Gastroesophageal sphincter (tissue), 3 donors: ENCODE data around the gene CLN6.

Experiments
- CTCF ChIP-seq, 4 experiments: fragments of 200-600 bp in 2 of 4; fragments of 450-650 bp in 2 of 4; sonication (generic) in 1 of 4; IDR thresholded peaks; one replicate each; pipeline ENCODE4 v1.5.1; 2017 to 2019; ENCODE audit warnings: antibody characterized with exemption in 4 of 4, mild to moderate bottlenecking in 2 of 4, moderate library complexity in 2 of 4
- POLR2A ChIP-seq, 2 donors: fragments of 450-650 bp; IDR thresholded peaks; one replicate each; pipeline ENCODE4 v1.6.1; 2017; ENCODE audit warnings: antibody characterized with exemption in 2 of 2, mild to moderate bottlenecking in 2 of 2, moderate library complexity in 1 of 2

DNA sequence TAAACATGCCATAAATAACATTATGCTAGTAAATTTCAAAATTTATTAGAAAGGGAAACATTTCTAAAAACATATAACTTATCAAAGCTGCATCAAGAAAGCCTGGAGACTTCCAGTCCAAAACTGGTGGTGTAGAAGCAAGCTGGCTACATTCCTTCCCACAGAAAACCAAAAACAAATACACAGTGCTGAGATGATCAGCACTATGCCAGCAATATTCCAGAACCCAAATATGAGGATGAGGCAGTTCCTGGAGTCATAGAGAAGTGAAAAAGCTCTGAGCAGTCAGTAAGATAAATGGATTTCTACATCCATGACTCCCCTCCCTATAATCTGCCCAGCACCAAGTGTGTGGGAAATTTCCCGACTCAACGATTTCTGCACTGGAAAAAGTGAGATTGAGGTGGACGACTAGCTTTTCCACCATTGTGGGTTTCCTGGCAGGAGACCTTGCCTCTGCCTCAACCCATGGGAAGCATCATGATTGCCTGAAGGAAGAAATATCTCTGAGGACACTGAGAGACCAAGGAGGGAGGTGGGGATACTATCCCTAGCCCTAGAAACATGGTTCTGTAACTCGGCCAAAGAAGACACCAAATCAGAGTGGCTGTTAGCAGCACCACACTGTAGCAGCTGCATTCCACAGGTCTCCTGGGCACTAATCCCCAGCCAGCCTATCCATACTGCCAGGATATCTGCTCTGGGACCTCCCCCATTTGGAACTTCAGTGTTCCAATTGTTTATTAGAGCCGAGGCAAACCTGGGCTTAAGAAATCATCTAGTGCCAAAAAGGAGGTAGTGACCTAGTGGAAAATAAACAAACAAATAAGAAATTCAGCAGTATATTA, 11.8 kb upstream of the CLN6 start:
- no peak for TF ChIP-seq POLR2A (IDR thresholded peaks at IDR 0.05)
- TF ChIP-seq CTCF (IDR thresholded peaks at IDR 0.05), result no peak
